Tibial nerve (tissue), 4 donors: Measurements from ENCODE around the gene TTLL13.

ENCODE experiments used
- CTCF ChIP-seq, 5 experiments: fragments of 200-600 bp in 3 of 5; fragments of 450-650 bp in 2 of 5; sonication (generic) in 3 of 5; IDR thresholded peaks; one replicate each; pipeline ENCODE4 v1.5.1; 2016 to 2019; ENCODE audit warnings: antibody characterized with exemption in 5 of 5, mild to moderate bottlenecking in 3 of 5, moderate library complexity in 2 of 5
- EP300 ChIP-seq, 2 donors: sonication (generic); formaldehyde crosslinking; IDR thresholded peaks; one replicate each; pipeline ENCODE4 v1.6.1; 2017; ENCODE audit warnings: antibody characterized with exemption in 2 of 2, mild to moderate bottlenecking in 1 of 2
- POLR2A ChIP-seq, 2 donors: fragments of 450-650 bp; IDR thresholded peaks; one replicate each; pipeline ENCODE4 v1.6.1; 2017; ENCODE audit warnings: antibody characterized with exemption in 2 of 2, mild to moderate bottlenecking in 2 of 2, moderate library complexity in 2 of 2

- TF ChIP-seq CTCF (IDR thresholded peaks at IDR 0.05), result no peak
- TF ChIP-seq POLR2A (IDR thresholded peaks at IDR 0.05), result no peak
- TF ChIP-seq EP300 (IDR thresholded peaks at IDR 0.05), result no peak
Observed at GRCh38 chr15:90212221-90213098, 36.9 kb upstream of the TTLL13 start.
